Mesodermal cell (in vitro differentiated cells): ENCODE data around the gene CUL7.

Source experiments
- H3K27ac ChIP-seq: 2 replicates; pipeline ENCODE4 v1.7.0; 2013; ENCODE audit warnings: mild to moderate bottlenecking, low read depth, low read length, moderate library complexity; ENCODE audit not compliant: severe bottlenecking
- H3K36me3 ChIP-seq: 2 replicates; pipeline ENCODE4 v1.7.1; 2013; ENCODE audit warnings: mild to moderate bottlenecking, low read length, moderate library complexity; ENCODE audit not compliant: control insufficient read depth, insufficient read depth
- H3K4me1 ChIP-seq: one replicate; pipeline ENCODE4 v1.7.1; 2013; ENCODE audit warnings: mild to moderate bottlenecking, low read length; ENCODE audit not compliant: insufficient read depth, control insufficient read depth, poor library complexity, severe bottlenecking
- H3K4me3 ChIP-seq: 2 replicates; pipeline ENCODE4 v1.7.0; 2013; ENCODE audit warnings: low read length, control low read depth, mild to moderate bottlenecking; ENCODE audit not compliant: insufficient read depth, poor library complexity, severe bottlenecking; ENCODE audit errors: extremely low read depth
- H3K9me3 ChIP-seq: 2 replicates; pipeline ENCODE4 v1.7.1; 2013; ENCODE audit warnings: mild to moderate bottlenecking, low read length, moderate library complexity; ENCODE audit not compliant: control insufficient read depth
- WGBS, 2 experiments: methylation state at CpG; one replicate each; pipeline ENCODE4 v1.1.5; 2013; ENCODE audit warnings: missing lambda C conversion rate in 2 of 2; ENCODE audit not compliant: insufficient coverage in 2 of 2; 5-methylcytosine and 5-hydroxymethylcytosine counted together

Gene CUL7

DNA sequence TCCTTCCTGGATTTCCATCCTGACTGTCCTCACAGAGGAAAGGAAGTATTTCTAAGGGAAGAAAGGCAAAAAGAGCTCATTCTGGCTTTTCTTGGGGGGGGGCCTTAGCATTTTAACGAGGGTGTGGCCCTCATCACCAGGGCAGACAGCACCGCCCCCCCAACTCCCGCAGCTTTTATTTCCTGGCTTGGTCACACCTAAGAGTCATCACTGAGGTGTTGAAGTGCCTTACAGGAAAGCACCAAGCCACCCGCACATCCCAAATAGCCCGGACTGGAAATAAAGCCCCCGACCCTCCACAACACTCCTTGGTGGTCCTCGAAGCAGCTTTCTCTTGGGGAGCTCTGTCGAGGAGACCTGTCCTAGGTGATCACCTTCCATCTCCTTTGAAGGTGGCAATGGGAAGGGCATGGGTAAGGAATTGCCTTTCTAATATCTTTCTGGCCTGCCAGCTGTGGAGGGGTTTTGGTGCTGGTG is 23.7 kb upstream of the CUL7 start:
- Histone ChIP-seq H3K9me3 (no peaks in the 10 kb centered on the region), H3K4me3 (peak overlapping the region; percentile 94), H3K4me1 (peaks cover 23% of the 10 kb centered on the region), H3K27ac (peak overlapping the region; percentile 81), H3K36me3 (peaks cover 22% of the 10 kb centered on the region)
- WGBS, 2 experiments: 0 to 11% methylated on average over 4 to 5 of the region's 8 CpGs

DNA sequence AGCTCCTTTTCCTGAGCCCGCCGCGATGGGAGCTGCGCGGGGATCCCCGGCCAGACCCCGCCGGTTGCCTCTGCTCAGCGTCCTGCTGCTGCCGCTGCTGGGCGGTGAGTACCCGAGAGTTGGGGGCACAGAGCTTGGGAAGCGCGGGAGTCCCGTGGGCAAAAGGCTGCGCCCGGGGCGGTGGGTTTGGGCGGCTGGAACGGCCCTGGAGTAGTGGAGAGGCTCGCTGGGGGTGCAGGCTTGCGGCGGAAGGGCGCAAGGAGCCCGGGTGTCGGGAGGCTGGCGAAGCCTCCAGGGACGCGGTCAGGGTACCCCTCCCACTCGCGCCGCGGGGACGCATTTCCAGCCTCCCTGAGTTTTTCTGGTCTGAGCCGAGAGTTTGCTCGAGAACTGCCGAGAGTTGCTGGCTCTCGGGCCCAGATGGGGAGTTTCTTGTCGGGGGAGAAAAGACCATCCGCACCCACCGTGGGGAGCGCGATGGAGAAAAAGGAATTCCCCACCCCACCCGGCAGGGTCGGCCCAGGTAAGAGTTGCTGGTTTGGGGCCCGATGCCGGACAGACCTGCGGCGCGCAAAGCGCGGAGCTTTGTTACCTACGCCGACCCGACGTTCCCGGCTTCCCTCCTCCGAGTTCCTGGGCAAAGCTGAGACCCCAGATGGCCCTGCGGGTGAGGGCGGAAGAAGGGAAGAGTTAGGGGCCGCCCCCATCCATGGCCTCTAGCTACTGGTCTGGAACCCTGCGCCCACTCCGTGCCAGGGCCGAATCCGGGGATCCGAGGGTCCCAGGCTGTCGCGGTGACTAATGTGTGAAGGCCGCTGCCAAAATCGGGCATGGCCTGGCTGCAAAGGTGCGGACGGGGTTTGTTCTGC is 23.0 kb upstream of the CUL7 start:
- WGBS, 2 experiments: 0% methylated on average over 52 to 53 of the region's 72 CpGs
- H3K9me3 ChIP-seq: no peaks in the 10 kb centered on the region
- peak overlapping the region; percentile 81 for H3K27ac ChIP-seq
- H3K4me3 ChIP-seq: peak overlapping the region; percentile 94
- peaks cover 22% of the 10 kb centered on the region for H3K36me3 ChIP-seq
- peaks cover 23% of the 10 kb centered on the region for H3K4me1 ChIP-seq

DNA sequence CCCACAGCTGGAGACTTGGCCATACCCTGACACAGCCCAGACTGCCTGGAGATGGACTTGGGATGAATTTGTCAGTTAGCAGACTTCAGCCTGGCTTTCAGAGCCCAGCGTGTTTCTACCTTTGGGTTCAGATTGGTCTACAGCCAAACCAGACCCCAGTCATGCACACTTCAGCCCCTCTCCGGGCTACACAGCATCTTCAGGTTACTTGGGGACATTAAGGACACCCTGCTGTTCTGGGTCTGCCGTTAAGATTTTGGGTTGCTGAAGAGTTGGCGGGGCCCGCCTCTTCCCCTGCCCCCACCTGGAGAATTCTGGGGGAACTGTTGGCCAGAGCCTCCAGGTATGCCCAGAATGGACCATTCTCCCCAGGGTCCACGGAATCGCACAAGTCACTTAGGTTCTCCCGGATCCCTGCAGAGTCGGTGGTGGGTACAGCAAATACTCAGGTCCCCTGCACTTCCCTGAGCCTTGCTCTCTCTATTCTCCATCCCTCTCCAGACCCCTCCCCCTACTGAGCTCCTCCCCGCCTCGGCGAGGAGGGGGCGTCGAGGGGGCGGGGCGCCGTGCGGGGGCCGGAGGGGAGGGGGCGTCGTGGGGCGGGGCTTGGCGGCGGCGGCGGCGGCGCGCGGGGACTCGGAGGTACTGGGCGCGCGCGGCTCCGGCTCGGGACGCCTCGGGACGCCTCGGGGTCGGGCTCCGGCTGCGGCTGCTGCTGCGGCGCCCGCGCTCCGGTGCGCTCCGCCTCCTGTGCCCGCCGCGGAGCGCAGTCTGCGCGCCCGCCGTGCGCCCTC is 22.2 kb upstream of the CUL7 start, which contains the start of gene PTK7:
PTK7 (plus strand) TSS at position 645 of the 794 bp plus-strand sequence. CDS start 175 bp downstream, outside the sequence.
- Histone ChIP-seq H3K4me1 (peaks cover 23% of the 10 kb centered on the region), H3K36me3 (peaks cover 26% of the 10 kb centered on the region), H3K4me3 (peak within 1 kb of the TSS; percentile 94), H3K9me3 (no peaks in the 10 kb centered on the region), H3K27ac (peak within 1 kb of the TSS; percentile 81)
- WGBS, 2 experiments: 4% methylated on average over 38 to 42 of the region's 60 CpGs

DNA sequence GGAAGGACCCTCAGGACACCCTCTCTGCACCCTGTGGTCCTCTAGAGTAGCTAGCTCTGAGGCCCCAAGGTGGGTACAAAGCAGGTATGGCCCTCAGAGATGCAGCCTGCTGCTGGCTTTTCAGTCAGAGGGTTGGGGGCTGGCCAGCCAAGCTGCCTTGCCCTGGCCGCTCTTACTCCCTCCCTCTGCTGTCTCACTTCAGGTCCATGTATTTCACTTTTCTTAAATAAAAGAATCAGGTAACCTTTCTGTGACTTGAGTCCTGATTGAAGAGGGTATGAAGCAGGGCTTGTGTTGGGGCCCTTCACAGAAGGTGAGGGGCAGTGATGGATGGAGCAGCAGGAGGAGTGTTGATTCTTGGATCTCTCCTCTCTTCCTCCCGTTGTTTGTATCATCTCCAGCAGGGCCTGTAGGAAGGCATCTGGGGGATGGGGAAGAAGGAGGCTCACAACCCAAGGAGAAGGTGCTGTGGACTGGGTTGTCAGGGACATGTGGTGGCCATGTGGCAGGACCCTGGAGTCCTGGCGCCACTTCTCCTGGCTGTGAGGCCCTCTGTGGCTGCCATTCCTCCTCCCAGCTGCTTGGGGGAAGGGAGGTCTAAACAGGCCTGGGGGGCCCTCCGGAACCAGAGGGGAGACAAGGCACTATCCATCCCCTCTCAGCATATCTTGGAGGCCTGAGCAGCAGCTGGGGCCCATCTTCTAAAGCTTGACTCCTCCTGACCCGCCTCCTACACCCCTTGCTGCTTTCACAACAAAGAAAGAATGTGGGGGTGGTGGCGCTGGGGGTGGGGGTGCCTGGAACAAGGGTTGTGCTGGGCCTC is 21.4 kb upstream of the CUL7 start:
- Histone ChIP-seq H3K4me3 (no peak overlapping the region), H3K9me3 (no peaks in the 10 kb centered on the region), H3K4me1 (peaks cover 23% of the 10 kb centered on the region), H3K27ac (peak overlapping the region; percentile 53), H3K36me3 (peaks cover 21% of the 10 kb centered on the region)
- 85% methylated on average over 1 of the region's 6 CpGs; no CpG with 5 or more reads in 1 of the 2 experiments for WGBS, 2 experiments

DNA sequence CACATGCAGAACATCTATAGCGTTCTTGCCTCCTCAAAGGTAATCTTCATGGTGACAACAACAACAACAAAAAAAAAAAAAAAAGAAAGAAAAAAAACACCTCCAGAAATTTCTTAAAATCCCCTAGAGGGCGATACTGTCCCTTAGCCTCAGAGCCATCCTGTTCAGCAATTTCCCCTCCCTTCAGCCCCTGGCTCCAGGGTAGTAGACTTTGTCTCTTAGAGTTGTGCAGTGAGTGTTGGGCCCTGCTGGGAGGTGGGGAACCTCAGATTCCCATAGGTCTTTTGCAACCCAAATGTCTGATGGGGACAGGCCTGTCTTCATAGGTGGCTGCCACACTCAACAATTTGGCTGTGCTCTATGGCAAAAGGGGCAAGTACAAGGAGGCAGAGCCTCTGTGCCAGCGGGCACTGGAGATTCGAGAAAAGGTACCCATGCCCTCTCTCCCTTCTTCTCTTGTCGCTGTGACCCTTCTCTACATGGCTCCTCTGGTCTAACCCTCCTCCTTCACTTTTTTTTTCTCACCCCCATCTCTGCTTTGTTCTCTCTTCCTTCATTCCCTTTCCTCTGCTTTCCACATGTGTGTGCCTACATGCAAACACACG is 16.5 kb upstream of the CUL7 start:
- Histone ChIP-seq H3K9me3 (no peaks in the 10 kb centered on the region), H3K27ac (no peak overlapping the region), H3K4me3 (no peak overlapping the region), H3K4me1 (peaks cover 5% of the 10 kb centered on the region), H3K36me3 (peaks cover 34% of the 10 kb centered on the region)
- 63 to 64% methylated on average over 5 of the region's 6 CpGs for WGBS, 2 experiments

DNA sequence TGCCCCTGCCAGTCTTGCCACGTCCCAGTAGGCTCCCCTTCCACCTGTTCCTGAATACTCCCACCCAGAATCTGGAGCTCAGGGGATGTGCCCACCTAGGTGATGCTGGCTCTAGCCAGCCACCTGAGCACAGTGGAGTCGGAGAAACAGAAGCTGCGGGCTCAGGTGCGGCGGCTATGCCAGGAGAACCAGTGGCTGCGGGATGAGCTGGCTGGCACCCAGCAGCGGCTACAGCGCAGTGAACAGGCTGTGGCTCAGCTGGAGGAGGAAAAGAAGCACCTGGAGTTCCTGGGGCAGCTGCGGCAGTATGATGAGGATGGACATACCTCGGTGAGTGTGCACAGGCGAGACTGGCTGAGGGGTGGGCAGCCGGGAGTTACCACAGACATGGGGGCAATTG is 9.2 kb upstream of the CUL7 start:
- Histone ChIP-seq H3K4me1 (peaks cover 16% of the 10 kb centered on the region), H3K36me3 (peaks cover 29% of the 10 kb centered on the region), H3K27ac (no peak overlapping the region), H3K4me3 (no peak overlapping the region), H3K9me3 (no peaks in the 10 kb centered on the region)
- WGBS, 2 experiments: 92 to 94% methylated on average over 9 to 11 of the region's 12 CpGs

DNA sequence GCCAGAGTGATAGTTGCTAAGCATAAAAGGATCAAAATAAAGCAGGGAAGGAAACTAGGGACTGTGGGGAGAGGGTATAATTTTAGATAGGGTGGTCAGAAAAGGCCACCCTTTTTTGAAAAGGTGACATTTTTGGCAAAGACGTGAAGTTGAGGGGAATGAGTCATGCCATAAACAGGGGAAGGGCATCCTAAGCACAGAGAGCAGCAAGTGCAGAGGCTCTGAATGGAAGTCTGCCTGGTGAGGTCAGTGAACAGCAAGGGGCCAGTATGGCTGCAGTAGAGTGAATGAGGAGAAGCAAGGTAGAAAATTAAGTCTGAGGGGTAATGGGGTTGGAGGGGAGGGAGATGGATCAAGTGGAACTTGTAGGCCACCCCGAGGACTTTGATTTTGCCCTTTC is 8.2 kb upstream of the CUL7 start:
- Histone ChIP-seq H3K4me1 (peaks cover 17% of the 10 kb centered on the region), H3K4me3 (no peak overlapping the region), H3K9me3 (no peaks in the 10 kb centered on the region), H3K27ac (no peak overlapping the region), H3K36me3 (peaks cover 34% of the 10 kb centered on the region)
- 77 to 90% methylated on average over 2 of the region's 2 CpGs for WGBS, 2 experiments

DNA sequence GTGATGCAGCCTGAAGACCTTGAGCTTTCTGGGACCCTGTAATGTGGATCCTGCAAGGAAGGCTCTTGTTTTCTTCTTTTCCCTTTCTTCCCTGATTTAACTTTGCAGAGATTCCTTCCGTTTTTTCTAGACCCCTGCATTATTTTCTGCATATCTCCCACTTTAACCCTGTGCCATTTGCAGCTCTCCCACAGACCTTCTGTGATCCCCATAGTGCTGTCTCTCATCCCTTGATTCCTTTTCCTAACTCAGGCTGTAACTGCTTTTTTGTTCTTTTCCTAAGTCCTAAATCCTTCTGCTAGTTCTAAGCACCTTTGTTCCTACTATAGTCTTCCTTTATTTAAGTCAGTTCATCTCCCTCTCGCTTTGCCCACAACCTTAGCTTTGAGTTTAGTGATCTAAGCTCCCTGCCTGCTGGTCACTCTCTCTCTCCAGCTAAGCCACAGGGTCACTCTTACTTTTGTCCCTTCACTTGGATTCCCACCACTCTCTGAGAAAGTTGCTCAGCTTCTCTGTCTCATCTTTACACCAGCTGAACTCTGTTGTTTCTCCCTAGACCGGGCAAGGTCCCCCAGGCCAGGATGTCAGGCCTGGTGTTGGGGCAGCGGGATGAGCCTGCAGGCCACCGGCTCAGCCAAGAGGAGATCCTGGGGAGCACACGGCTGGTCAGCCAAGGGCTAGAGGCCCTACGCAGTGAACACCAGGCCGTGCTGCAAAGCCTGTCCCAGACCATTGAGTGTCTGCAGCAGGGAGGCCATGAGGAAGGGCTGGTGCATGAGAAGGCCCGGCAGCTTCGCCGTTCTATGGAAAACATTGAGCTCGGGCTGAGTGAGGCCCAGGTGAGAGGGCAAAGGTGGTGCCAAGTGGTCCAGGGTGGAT is 7.3 kb upstream of the CUL7 start:
- no peak overlapping the region for H3K4me3 ChIP-seq
- H3K4me1 ChIP-seq: peaks cover 17% of the 10 kb centered on the region
- H3K9me3 ChIP-seq: no peaks in the 10 kb centered on the region
- H3K36me3 ChIP-seq: peaks cover 33% of the 10 kb centered on the region
- H3K27ac ChIP-seq: no peak overlapping the region
- 87 to 93% methylated on average over 12 of the region's 12 CpGs for WGBS, 2 experiments

DNA sequence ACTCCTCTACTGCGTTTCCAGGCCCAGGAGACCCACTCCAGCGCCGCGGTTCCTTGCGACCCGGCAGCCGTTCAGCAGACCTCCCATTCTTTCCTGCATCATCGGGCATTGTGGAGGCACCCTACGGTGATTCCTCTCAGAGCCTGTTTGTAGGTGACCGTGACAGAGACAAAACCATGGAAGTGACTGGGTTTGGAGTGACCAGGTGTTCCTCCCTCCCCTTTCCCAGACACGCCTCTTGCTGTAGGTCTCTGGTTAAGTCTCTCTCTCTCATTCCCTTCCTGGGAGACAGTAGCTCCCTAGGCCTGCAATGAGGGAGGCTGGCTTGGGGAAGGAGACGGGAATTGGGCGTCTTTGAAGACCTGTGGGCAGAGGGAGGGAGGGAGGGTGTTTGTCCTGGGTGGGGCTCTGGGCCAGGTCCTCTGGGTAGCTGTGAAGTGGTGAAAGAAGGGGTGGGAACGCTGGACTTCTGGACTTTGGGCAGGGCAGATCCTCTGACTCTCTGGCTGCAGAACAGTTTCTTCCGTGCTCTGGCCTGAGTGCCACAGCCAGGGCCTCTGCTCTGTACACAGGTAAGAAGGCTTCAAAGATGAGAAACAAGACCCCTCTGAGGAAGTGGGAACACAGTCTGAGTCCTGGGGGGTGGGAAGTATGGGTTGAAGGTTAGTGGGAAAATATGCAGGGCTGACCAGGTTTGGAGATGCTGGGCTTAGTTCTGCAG is 6.5 kb upstream of the CUL7 start:
- Histone ChIP-seq H3K27ac (peak overlapping the region; percentile 79), H3K36me3 (peaks cover 36% of the 10 kb centered on the region), H3K4me3 (peak overlapping the region; percentile 65), H3K9me3 (no peaks in the 10 kb centered on the region), H3K4me1 (peaks cover 17% of the 10 kb centered on the region)
- WGBS, 2 experiments: 11 to 13% methylated on average over 11 to 14 of the region's 15 CpGs
